GM10266 (cell line): ENCODE measurements around the gene CDC34.

ENCODE experiments used
- DNase-seq: peaks from one replicate; pipeline ENCODE4 v3.0.0; 2012; ENCODE audit errors: extremely low spot score
- TF ChIP-seq, protein P1 (sequence below): IDR thresholded peaks from 2 replicates; pipeline ENCODE4 v1.5.1; 2012; ENCODE audit warnings: mild to moderate bottlenecking, low read depth; ENCODE audit not compliant: control insufficient read depth, insufficient read depth; ENCODE audit errors: missing control alignments

The CDC34 gene

GRCh38 chr19:591099-591958, 59.8 kb downstream of the CDC34 start:
- TF ChIP-seq, protein P1, sequence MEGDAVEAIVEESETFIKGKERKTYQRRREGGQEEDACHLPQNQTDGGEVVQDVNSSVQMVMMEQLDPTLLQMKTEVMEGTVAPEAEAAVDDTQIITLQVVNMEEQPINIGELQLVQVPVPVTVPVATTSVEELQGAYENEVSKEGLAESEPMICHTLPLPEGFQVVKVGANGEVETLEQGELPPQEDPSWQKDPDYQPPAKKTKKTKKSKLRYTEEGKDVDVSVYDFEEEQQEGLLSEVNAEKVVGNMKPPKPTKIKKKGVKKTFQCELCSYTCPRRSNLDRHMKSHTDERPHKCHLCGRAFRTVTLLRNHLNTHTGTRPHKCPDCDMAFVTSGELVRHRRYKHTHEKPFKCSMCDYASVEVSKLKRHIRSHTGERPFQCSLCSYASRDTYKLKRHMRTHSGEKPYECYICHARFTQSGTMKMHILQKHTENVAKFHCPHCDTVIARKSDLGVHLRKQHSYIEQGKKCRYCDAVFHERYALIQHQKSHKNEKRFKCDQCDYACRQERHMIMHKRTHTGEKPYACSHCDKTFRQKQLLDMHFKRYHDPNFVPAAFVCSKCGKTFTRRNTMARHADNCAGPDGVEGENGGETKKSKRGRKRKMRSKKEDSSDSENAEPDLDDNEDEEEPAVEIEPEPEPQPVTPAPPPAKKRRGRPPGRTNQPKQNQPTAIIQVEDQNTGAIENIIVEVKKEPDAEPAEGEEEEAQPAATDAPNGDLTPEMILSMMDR = no peak
- DNase-seq = no peak
